HCT116 (cell line): ENCODE measurements around the gene ADD1.

Experiments
- ATF3 ChIP-seq: IDR thresholded peaks from 2 replicates; pipeline ENCODE4 v1.6.1; 2012
- CBX3 ChIP-seq: IDR thresholded peaks from 2 replicates; pipeline ENCODE4 v1.6.1; 2012; ENCODE audit warnings: low read depth
- CEBPB ChIP-seq: IDR thresholded peaks from 2 replicates; pipeline ENCODE4 v1.6.1; 2012; ENCODE audit warnings: low read depth
- CTCF ChIP-seq, 3 experiments: fragments of 200-600 bp in 1 of 3; sonication (generic) in 1 of 3; IDR thresholded peaks in 2 of 3; conservative IDR thresholded peaks in 1 of 3; 2 replicates each; pipeline ENCODE4 v1.5.1; 2012 to 2017; ENCODE audit warnings: low read depth in 2 of 3, low read length in 2 of 3, antibody characterized with exemption in 1 of 3, borderline replicate concordance in 1 of 3, control low read depth in 1 of 3, mild to moderate bottlenecking in 1 of 3, mixed read lengths in 1 of 3, mixed run types in 1 of 3, moderate library complexity in 1 of 3; ENCODE audit not compliant: insufficient read depth in 1 of 3
- EZH2 ChIP-seq: fragments of 200-600 bp; sonication (generic); IDR thresholded peaks from 2 replicates; pipeline ENCODE4 v1.6.1; 2017; ENCODE audit warnings: antibody characterized with exemption, mixed run types
- EZH2phosphoT487 ChIP-seq: fragments of 200-600 bp; IDR thresholded peaks from 2 replicates; pipeline ENCODE4 v1.6.1; 2018; ENCODE audit warnings: antibody characterized with exemption, borderline replicate concordance
- MAX ChIP-seq: IDR thresholded peaks from 2 replicates; pipeline ENCODE4 v1.6.1; 2012
- POLR2A ChIP-seq: IDR thresholded peaks from 2 replicates; pipeline ENCODE4 v1.7.0; 2011; ENCODE audit warnings: borderline replicate concordance; ENCODE audit not compliant: insufficient read depth, insufficient read length; ENCODE audit errors: extremely low read depth
- POLR2AphosphoS5 ChIP-seq: IDR thresholded peaks from 2 replicates; pipeline ENCODE4 v1.6.1; 2011; ENCODE audit warnings: mild to moderate bottlenecking, low read depth, low read length, moderate library complexity
- SIN3A ChIP-seq: IDR thresholded peaks from 2 replicates; pipeline ENCODE4 v1.6.1; 2012; ENCODE audit warnings: low read depth
- SP1 ChIP-seq: IDR thresholded peaks from 2 replicates; pipeline ENCODE4 v1.6.1; 2012; ENCODE audit warnings: low read depth
- SRF ChIP-seq: IDR thresholded peaks from 2 replicates; pipeline ENCODE4 v1.6.1; 2012; ENCODE audit warnings: low read depth
- ZNF274 ChIP-seq: fragments of 200-500 bp; sonication (Bioruptor generic); IDR thresholded peaks from 2 replicates; pipeline ENCODE4 v1.6.1; 2014; ENCODE audit warnings: mild to moderate bottlenecking, low read depth, low read length, inconsistent platforms

GRCh38 chr4:2961421-2961810 is 117.8 kb downstream of the ADD1 start:
- TF ChIP-seq SP1 (no peak), POLR2A (no peak), CTCF (IDR thresholded peaks at IDR 0.05 in 2 of 3, conservative IDR thresholded peaks at IDR 0.05 in 1 of 3; ENCODE audit: borderline replicate concordance in 1 of 3, insufficient read depth in 1 of 3, low read depth in 2 of 3, low read length in 2 of 3) (no peak), MAX (no peak), EZH2phosphoT487 (no peak), CEBPB (no peak), SIN3A (no peak), ATF3 (no peak), EZH2 (no peak), POLR2AphosphoS5 (no peak), CBX3 (no peak), ZNF274 (no peak), SRF (no peak)
